SU-DHL-6 (cell line): ENCODE measurements around the gene ZBED5.
"Not testable (repeated sequence)": the region's sequence is repeated elsewhere in the genome, so short reads cannot be mapped to it uniquely, and the experiment has no call there.

Experiments used
- EZH2phosphoT487 ChIP-seq: fragments of 200-600 bp; sonication (generic), shearing (Covaris generic); conservative IDR thresholded peaks from 2 replicates; pipeline ENCODE4 v1.6.1; 2018; ENCODE audit warnings: mild to moderate bottlenecking, antibody characterized with exemption, low read length, moderate library complexity, mixed read lengths
- TF ChIP-seq, protein P1 (sequence below): fragments of 200-600 bp; sonication (generic); IDR thresholded peaks from one replicate; pipeline ENCODE4 v1.5.1; 2017; ENCODE audit warnings: antibody characterized with exemption, mild to moderate bottlenecking, low read length, moderate library complexity; ENCODE audit not compliant: insufficient read depth, poor library complexity, severe bottlenecking

DNA sequence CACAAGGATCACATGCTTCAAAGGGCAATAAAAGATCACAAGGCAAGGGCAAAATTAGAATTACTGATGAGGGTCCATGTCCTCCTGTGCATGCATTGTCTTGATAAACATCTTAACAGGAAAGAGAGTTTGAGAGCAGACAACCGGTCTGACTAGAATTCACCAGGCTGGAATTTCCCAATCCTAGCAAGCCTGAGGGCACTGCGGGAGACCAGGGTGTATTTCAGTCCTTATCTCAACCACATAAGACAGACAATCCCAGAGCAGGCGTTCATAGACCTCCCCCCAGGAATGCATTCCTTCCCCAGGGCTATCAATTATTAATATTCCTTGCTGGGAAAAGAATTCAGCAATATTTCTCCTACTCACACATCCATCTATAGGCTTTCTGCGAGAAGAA lies 26.4 kb upstream of the ZBED5 start:
- TF ChIP-seq, protein P1, sequence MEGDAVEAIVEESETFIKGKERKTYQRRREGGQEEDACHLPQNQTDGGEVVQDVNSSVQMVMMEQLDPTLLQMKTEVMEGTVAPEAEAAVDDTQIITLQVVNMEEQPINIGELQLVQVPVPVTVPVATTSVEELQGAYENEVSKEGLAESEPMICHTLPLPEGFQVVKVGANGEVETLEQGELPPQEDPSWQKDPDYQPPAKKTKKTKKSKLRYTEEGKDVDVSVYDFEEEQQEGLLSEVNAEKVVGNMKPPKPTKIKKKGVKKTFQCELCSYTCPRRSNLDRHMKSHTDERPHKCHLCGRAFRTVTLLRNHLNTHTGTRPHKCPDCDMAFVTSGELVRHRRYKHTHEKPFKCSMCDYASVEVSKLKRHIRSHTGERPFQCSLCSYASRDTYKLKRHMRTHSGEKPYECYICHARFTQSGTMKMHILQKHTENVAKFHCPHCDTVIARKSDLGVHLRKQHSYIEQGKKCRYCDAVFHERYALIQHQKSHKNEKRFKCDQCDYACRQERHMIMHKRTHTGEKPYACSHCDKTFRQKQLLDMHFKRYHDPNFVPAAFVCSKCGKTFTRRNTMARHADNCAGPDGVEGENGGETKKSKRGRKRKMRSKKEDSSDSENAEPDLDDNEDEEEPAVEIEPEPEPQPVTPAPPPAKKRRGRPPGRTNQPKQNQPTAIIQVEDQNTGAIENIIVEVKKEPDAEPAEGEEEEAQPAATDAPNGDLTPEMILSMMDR = not testable (repeated sequence)
- TF ChIP-seq EZH2phosphoT487 = not testable (repeated sequence)
